ENCODE data around the gene ARHGAP1.
"Not testable (repeated sequence)": the region's sequence is repeated elsewhere in the genome, so short reads cannot be mapped to it uniquely, and the experiment has no call there.

ARHGAP1 gene

GRCh38 chr11:46728659-46729040 lies 28.2 kb upstream of the ARHGAP1 start:
- Mint-ChIP-seq H3K4me1 (ENCODE audit: low read depth) (no peaks in the 10 kb centered on the region), H3K27me3 (no peaks in the 10 kb centered on the region), H3K27ac (no peak overlapping the region), H3K9me3 (no peaks in the 10 kb centered on the region), H3K36me3 (ENCODE audit: low read depth) (no peaks in the 10 kb centered on the region), H3K4me3 (no peak overlapping the region)

DNA sequence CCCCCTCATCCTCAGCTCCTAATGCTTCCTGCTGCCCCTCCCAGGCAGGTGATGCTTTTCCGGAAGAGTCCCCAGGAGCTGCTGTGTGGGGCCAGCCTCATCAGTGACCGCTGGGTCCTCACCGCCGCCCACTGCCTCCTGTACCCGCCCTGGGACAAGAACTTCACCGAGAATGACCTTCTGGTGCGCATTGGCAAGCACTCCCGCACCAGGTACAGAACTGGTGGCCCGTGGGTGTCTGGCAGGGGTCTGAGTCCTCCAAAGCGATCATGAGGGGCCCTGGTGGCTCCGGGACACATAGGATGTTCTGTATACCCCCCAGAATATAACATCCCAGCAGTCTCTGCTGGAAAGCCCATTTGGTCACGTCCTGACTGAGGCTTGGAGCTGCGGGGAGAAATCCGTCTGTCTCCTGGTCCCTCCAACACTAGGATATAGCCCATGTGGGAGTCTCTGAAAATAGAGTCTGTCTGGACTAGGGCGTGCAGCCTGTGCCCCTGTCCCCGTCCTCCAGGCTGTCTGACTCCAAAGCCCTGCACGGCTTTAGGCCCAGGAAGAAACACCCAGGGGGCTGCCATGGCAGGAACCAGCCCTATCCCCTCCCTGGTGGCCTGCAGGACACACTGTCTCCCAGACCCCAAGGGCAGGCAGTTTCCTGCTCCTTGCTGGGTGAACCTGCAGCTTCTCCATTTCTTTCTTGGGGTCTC lies 27.7 kb upstream of the ARHGAP1 start:
- H3K27ac Mint-ChIP-seq, result no peak overlapping the region
- H3K9me3 Mint-ChIP-seq, result no peaks in the 10 kb centered on the region
- H3K36me3 Mint-ChIP-seq (ENCODE audit: low read depth), result no peaks in the 10 kb centered on the region
- no peaks in the 10 kb centered on the region for H3K27me3 Mint-ChIP-seq
- H3K4me1 Mint-ChIP-seq (ENCODE audit: low read depth), result no peaks in the 10 kb centered on the region
- no peak overlapping the region for H3K4me3 Mint-ChIP-seq

DNA sequence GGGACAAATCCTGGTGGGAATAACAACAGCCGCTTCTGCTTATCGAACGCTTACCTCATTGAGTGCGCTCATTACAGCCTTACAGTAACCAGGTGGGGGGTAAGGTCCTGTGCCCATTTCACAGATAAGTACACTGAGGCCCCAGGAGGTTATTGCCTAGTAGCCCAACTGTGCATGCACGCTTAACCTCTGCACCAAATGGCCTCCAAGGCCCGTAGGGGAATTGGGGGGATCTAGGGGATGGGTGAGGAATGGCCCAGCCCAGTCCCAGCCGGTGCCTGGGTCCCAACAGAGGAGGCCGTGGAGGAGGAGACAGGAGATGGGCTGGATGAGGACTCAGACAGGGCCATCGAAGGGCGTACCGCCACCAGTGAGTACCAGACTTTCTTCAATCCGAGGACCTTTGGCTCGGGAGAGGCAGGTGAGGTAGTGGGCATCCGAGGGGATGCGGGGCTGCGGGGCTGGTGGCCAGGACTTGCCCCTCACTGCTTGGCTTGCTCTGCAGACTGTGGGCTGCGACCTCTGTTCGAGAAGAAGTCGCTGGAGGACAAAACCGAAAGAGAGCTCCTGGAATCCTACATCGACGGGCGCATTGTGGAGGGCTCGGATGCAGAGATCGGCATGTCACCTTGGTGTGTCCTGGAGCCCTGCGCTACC lies 25.9 kb upstream of the ARHGAP1 start:
- no peaks in the 10 kb centered on the region for H3K36me3 Mint-ChIP-seq (ENCODE audit: low read depth)
- H3K27me3 Mint-ChIP-seq, result no peaks in the 10 kb centered on the region
- H3K9me3 Mint-ChIP-seq, result no peaks in the 10 kb centered on the region
- H3K27ac Mint-ChIP-seq, result no peak overlapping the region
- H3K4me1 Mint-ChIP-seq (ENCODE audit: low read depth), result no peaks in the 10 kb centered on the region
- H3K4me3 Mint-ChIP-seq, result no peak overlapping the region

GRCh38 chr11:46725338-46726205 lies 25.2 kb upstream of the ARHGAP1 start:
- H3K36me3 Mint-ChIP-seq (ENCODE audit: low read depth), result no peaks in the 10 kb centered on the region
- no peak overlapping the region for H3K27ac Mint-ChIP-seq
- no peaks in the 10 kb centered on the region for H3K9me3 Mint-ChIP-seq
- H3K4me3 Mint-ChIP-seq, result no peak overlapping the region
- no peaks in the 10 kb centered on the region for H3K4me1 Mint-ChIP-seq (ENCODE audit: low read depth)
- H3K27me3 Mint-ChIP-seq, result no peaks in the 10 kb centered on the region

DNA sequence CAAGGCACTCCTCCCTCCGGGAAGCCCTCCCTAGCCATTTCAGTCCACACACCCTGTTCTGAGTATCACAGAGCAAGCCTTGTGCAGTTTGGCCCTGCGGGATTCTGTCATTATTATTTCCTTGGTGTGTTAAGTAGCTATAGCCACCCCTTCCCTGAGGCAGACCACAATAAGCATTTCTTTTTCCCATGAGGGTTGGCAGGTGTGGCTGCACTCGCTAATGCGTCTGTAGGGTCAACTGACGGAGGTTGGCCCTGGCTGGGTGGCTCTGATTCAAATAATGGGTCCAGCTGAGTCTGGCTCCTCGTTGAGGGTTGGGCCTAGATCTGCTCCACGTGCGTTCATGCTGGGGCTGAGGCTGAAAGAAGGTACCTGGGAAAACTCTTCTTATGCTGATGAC lies 23.7 kb upstream of the ARHGAP1 start:
- Mint-ChIP-seq H3K4me3 (no peak overlapping the region), H3K27me3 (no peaks in the 10 kb centered on the region), H3K36me3 (ENCODE audit: low read depth) (no peaks in the 10 kb centered on the region), H3K4me1 (ENCODE audit: low read depth) (no peaks in the 10 kb centered on the region), H3K27ac (no peak overlapping the region), H3K9me3 (no peaks in the 10 kb centered on the region)

DNA sequence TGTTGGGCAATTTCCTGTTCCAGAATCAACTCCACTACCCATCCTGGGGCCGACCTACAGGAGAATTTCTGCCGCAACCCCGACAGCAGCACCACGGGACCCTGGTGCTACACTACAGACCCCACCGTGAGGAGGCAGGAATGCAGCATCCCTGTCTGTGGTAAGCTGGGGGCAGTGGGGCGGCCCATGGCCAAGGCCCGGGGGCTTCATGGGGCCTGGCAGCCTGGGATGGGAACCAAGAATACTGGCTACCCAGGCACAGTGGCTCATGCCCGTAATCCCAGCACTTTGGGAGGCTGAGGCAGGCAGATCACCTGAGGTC lies 22.9 kb upstream of the ARHGAP1 start:
- Mint-ChIP-seq H3K9me3 (no peaks in the 10 kb centered on the region), H3K4me1 (ENCODE audit: low read depth) (no peaks in the 10 kb centered on the region), H3K4me3 (no peak overlapping the region), H3K27me3 (no peaks in the 10 kb centered on the region), H3K27ac (no peak overlapping the region), H3K36me3 (ENCODE audit: low read depth) (no peaks in the 10 kb centered on the region)

GRCh38 chr11:46722566-46723358 lies 22.3 kb upstream of the ARHGAP1 start:
- Mint-ChIP-seq H3K27ac (no peak overlapping the region), H3K27me3 (no peaks in the 10 kb centered on the region), H3K36me3 (ENCODE audit: low read depth) (no peaks in the 10 kb centered on the region), H3K4me1 (ENCODE audit: low read depth) (no peaks in the 10 kb centered on the region), H3K9me3 (no peaks in the 10 kb centered on the region), H3K4me3 (no peak overlapping the region)

DNA sequence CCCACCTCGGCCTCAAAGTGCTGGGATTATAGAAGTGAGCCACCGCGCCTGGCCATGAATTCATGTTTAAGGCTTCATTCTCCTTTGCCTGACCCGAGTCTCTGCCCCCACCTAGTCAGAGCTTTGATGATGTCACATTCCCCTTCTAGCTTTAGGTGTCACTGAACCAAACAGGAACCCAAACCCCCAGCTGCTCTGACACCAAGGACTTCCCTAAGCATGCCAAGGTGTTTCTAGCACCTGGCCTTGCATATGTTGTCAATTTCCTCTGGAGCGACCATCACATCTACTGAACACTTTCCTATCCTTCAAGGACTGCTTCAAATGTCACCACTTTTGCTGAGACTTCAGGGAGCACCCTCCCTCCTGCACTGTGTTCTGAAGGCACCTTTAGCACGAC lies 20.9 kb upstream of the ARHGAP1 start:
- H3K4me1 Mint-ChIP-seq (ENCODE audit: low read depth), result no peaks in the 10 kb centered on the region
- H3K36me3 Mint-ChIP-seq (ENCODE audit: low read depth), result no peaks in the 10 kb centered on the region
- H3K27me3 Mint-ChIP-seq, result no peaks in the 10 kb centered on the region
- no peaks in the 10 kb centered on the region for H3K9me3 Mint-ChIP-seq
- no peak overlapping the region for H3K4me3 Mint-ChIP-seq
- no peak overlapping the region for H3K27ac Mint-ChIP-seq

DNA sequence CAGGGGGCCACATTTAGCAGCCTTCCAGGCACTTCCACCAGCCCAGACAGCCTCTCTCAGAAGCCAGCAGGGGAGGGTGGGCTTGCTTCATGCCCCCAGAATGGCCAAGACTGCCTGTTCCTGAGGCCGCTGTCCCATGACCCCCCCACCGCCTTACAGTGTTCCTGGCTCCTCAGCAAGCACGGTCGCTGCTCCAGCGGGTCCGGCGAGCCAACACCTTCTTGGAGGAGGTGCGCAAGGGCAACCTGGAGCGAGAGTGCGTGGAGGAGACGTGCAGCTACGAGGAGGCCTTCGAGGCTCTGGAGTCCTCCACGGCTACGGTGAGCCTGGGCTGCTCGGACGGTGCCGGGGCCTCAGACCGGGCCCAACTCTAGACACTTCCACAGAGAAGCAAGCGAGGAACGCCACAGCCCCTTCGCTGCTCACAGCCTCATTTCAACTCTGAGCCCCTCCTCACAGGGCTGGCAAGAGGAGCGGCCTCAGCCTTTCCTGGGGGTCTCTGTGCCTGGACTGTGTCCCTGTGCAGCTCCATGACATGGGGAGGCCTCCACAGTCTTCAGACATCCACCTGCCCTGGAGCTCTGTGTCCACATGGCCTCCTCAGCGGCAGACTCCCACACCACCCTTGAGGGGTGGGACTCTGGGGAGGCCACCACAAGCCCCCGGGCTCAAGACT lies 19.3 kb upstream of the ARHGAP1 start:
- H3K9me3 Mint-ChIP-seq, result no peaks in the 10 kb centered on the region
- H3K4me3 Mint-ChIP-seq, result no peak overlapping the region
- no peak overlapping the region for H3K27ac Mint-ChIP-seq
- no peaks in the 10 kb centered on the region for H3K27me3 Mint-ChIP-seq
- no peaks in the 10 kb centered on the region for H3K36me3 Mint-ChIP-seq (ENCODE audit: low read depth)
- no peaks in the 10 kb centered on the region for H3K4me1 Mint-ChIP-seq (ENCODE audit: low read depth)

DNA sequence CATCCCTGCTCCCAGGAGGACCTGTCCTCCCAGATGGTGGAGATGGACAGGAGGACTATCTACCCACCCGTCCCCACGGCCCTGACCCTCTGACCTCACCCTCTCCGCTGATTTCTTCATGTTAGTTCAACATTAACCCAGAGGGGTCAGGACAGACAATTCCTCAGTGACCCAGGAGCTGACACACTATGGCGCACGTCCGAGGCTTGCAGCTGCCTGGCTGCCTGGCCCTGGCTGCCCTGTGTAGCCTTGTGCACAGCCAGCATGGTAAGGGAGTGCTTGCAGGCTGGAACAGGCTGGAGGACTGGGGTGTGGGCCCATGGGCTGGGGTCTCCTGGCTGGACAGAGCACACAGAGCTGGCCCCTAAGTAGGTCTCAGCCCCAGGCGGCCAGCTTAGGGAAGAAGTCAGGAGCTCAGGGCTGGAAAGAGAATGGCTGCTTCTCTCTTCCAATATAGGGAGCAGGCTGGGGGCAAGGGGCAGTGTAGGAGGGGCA lies 18.7 kb upstream of the ARHGAP1 start, which contains the start of gene F2:
Gene F2 (plus strand): TSS at position 166 of the 495 bp plus-strand sequence. CDS start 23 bp downstream, at position 189.
- Mint-ChIP-seq H3K27ac (no peak within 1 kb of the TSS), H3K36me3 (ENCODE audit: low read depth) (no peaks in the 10 kb centered on the region), H3K9me3 (no peaks in the 10 kb centered on the region), H3K27me3 (no peaks in the 10 kb centered on the region), H3K4me3 (no peak within 1 kb of the TSS), H3K4me1 (ENCODE audit: low read depth) (no peaks in the 10 kb centered on the region)

- Mint-ChIP-seq H3K27ac (no peak overlapping the region), H3K36me3 (ENCODE audit: low read depth) (no peaks in the 10 kb centered on the region)
Observed at GRCh38 chr11:46718155-46719019, 18.0 kb upstream of the ARHGAP1 start.

GRCh38 chr11:46717825-46718154 lies 17.4 kb upstream of the ARHGAP1 start:
- H3K36me3 Mint-ChIP-seq (ENCODE audit: low read depth); H3K9me3 Mint-ChIP-seq; H3K27me3 Mint-ChIP-seq; H3K4me3 Mint-ChIP-seq; H3K27ac Mint-ChIP-seq; H3K4me1 Mint-ChIP-seq (ENCODE audit: low read depth): not testable (repeated sequence)

More at GRCh38 chr11:46718155-46719019, 18.0 kb upstream of the ARHGAP1 start:
- no peaks in the 10 kb centered on the region for H3K27me3 Mint-ChIP-seq
- H3K4me1 Mint-ChIP-seq (ENCODE audit: low read depth), result no peaks in the 10 kb centered on the region
- H3K9me3 Mint-ChIP-seq, result no peaks in the 10 kb centered on the region
- H3K4me3 Mint-ChIP-seq, result no peak overlapping the region

DNA sequence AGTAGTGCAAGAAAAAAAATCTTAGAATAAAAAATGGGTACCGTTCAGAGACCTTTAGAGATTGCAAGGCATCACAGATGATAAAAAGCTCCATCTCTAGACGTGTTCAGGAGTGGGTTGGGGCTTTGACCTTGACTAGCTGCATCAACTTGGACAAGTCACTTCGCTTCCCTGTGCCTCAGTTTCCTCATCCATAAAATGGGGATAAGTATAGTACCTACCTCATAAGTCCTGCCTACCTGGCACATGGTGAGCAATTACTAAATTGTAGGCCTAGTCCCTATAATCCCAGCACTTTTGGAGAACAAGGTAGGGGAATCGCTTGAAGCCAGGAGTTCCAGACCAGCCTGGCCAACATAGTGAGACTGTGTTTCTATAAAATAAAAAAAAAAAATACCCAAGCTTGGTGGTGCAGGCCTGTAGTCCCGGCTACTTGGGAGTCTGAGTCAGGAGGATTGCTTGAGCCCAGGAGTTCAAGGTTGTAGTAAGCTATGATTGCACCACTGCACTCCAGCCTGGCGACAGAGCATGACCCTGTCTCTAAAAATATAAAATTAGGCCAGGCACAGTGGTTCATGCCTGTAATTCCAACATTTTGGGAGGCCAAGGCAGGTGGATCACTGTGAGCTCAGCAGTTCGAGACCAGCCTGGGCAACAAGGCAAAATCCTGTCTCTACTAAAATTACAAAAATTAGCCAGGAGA lies 12.6 kb upstream of the ARHGAP1 start:
- no peaks in the 10 kb centered on the region for H3K27me3 Mint-ChIP-seq
- H3K4me1 Mint-ChIP-seq (ENCODE audit: low read depth), result no peaks in the 10 kb centered on the region
- H3K27ac Mint-ChIP-seq, result no peak overlapping the region

More for the DNA sequence above, 12.6 kb upstream of the ARHGAP1 start:
- H3K36me3 Mint-ChIP-seq (ENCODE audit: low read depth), result no peaks in the 10 kb centered on the region
- no peak overlapping the region for H3K4me3 Mint-ChIP-seq
- H3K9me3 Mint-ChIP-seq, result no peaks in the 10 kb centered on the region
